GM12864 (cell line): ENCODE measurements around the gene SLC24A3.

Experiments used
- DNase-seq: peaks from one replicate; pipeline ENCODE4 v3.0.0-alpha.2; 2011; ENCODE audit warnings: low read depth
- H3K4me3 ChIP-seq: 2 replicates; pipeline ENCODE4 v1.5.1; 2011; ENCODE audit warnings: mild to moderate bottlenecking, low read depth, low read length, control low read depth
- TF ChIP-seq, protein P1 (sequence below): IDR thresholded peaks from 2 replicates; pipeline ENCODE4 v1.5.1; 2011; ENCODE audit warnings: low read depth, mild to moderate bottlenecking, moderate library complexity, low read length, control low read depth, inconsistent platforms; ENCODE audit errors: missing control alignments

SLC24A3 gene

DNA sequence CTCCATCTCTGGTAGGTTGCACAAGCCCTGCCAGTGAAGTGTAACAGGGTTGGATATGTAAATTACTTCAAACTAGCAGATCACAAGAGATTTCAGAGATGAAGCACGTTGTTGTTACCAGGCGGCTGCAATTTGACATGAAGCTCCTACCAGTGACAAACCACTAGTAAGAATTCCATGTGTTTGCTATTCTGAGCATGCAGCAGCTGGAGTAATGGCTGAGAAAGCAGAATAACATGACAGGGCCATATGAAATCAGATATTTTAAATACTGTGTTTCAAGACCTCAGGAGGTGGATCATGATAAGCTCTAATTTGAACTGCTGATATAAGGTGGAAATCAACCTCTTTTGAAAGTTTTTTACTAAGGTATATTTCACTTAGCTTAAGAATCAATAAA lies 557.1 kb downstream of the SLC24A3 start:
- no peak for DNase-seq
- TF ChIP-seq, protein P1, sequence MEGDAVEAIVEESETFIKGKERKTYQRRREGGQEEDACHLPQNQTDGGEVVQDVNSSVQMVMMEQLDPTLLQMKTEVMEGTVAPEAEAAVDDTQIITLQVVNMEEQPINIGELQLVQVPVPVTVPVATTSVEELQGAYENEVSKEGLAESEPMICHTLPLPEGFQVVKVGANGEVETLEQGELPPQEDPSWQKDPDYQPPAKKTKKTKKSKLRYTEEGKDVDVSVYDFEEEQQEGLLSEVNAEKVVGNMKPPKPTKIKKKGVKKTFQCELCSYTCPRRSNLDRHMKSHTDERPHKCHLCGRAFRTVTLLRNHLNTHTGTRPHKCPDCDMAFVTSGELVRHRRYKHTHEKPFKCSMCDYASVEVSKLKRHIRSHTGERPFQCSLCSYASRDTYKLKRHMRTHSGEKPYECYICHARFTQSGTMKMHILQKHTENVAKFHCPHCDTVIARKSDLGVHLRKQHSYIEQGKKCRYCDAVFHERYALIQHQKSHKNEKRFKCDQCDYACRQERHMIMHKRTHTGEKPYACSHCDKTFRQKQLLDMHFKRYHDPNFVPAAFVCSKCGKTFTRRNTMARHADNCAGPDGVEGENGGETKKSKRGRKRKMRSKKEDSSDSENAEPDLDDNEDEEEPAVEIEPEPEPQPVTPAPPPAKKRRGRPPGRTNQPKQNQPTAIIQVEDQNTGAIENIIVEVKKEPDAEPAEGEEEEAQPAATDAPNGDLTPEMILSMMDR: no peak
- no peak overlapping the region for H3K4me3 ChIP-seq

GRCh38 chr20:19770375-19770774 lies 557.9 kb downstream of the SLC24A3 start:
- H3K4me3 ChIP-seq: no peak overlapping the region
- DNase-seq: no peak
- TF ChIP-seq, protein P1: no peak

GRCh38 chr20:19771031-19771430 lies 558.6 kb downstream of the SLC24A3 start:
- no peak overlapping the region for H3K4me3 ChIP-seq
- DNase-seq: no peak
- TF ChIP-seq, protein P1: no peak
